ENCODE results near the gene COPE.
"Not testable (repeated sequence)": the region's sequence is repeated elsewhere in the genome, so short reads cannot be mapped to it uniquely, and the experiment has no call there.

COPE gene

GRCh38 chr19:18940769-18941627 is 21.8 kb upstream of the COPE start, which contains the start of gene HOMER3:
TSS of gene HOMER3 (minus strand) at chr19:18941217. CDS start at chr19:18938982, 2,235 bp downstream.
- DNase-seq (ENCODE audit: low read depth in 3 of 3), result peak; percentile 61 to 72 (median 64)

- no peak for DNase-seq (ENCODE audit: low read depth in 3 of 3)
Observed at GRCh38 chr19:18939922-18940768, 21.0 kb upstream of the COPE start.

GRCh38 chr19:18939163-18939562 is 20.0 kb upstream of the COPE start:
- no peak for DNase-seq (ENCODE audit: low read depth in 3 of 3)

GRCh38 chr19:18933297-18933696 is 14.1 kb upstream of the COPE start:
- no peak for DNase-seq (ENCODE audit: low read depth in 3 of 3)

- DNase-seq (ENCODE audit: low read depth in 3 of 3), result peak; percentile 70 to 87 (median 73)
Observed at GRCh38 chr19:18932216-18932841, 13.1 kb upstream of the COPE start.

GRCh38 chr19:18931316-18932162 is 12.4 kb upstream of the COPE start:
- no peak for DNase-seq (ENCODE audit: low read depth in 3 of 3)

GRCh38 chr19:18929311-18929710 is 10.1 kb upstream of the COPE start:
- DNase-seq (ENCODE audit: low read depth in 3 of 3), result no peak

GRCh38 chr19:18928018-18928805 is 9.0 kb upstream of the COPE start:
- no peak for DNase-seq (ENCODE audit: low read depth in 3 of 3)

GRCh38 chr19:18924684-18925213 is 5.6 kb upstream of the COPE start:
- no peak for DNase-seq (ENCODE audit: low read depth in 3 of 3)

- no peak for DNase-seq (ENCODE audit: low read depth in 3 of 3)
Observed at GRCh38 chr19:18922228-18922985, 3.2 kb upstream of the COPE start.

GRCh38 chr19:18921593-18921992 is 2.4 kb upstream of the COPE start:
- DNase-seq (ENCODE audit: low read depth in 3 of 3), result no peak

GRCh38 chr19:18920400-18920799 is 1.2 kb upstream of the COPE start:
- no peak for DNase-seq (ENCODE audit: low read depth in 3 of 3)

- no peak for DNase-seq (ENCODE audit: low read depth in 3 of 3)
Observed at GRCh38 chr19:18919900-18920214, 670 bp upstream of the COPE start.

GRCh38 chr19:18917593-18917992 is 1.6 kb downstream of the COPE start:
- DNase-seq (ENCODE audit: low read depth in 3 of 3), result not testable (repeated sequence)

GRCh38 chr19:18915639-18916038 is 3.5 kb downstream of the COPE start:
- DNase-seq (ENCODE audit: low read depth in 3 of 3), result no peak

- no peak for DNase-seq (ENCODE audit: low read depth in 3 of 3)
Observed at GRCh38 chr19:18913466-18913865, 5.7 kb downstream of the COPE start.

- no peak for DNase-seq (ENCODE audit: low read depth in 3 of 3)
Observed at GRCh38 chr19:18912933-18913332, 6.3 kb downstream of the COPE start.

GRCh38 chr19:18910801-18911436 is 8.3 kb downstream of the COPE start:
- no peak for DNase-seq (ENCODE audit: low read depth in 3 of 3)

- no peak for DNase-seq (ENCODE audit: low read depth in 3 of 3)
Observed at GRCh38 chr19:18910010-18910409, 9.2 kb downstream of the COPE start.

Measured in stimulated activated CD4-positive, alpha-beta T cell treated with anti-CD3 and anti-CD28 coated beads, TNF-alpha, amount 100 ng/mL, for 24 hours (primary cell).